Tibial nerve (tissue), 4 donors: Measurements from ENCODE around the gene ZC2HC1C.

ENCODE experiments used
- EP300 ChIP-seq, 2 donors: sonication (generic); formaldehyde crosslinking; IDR thresholded peaks; one replicate each; pipeline ENCODE4 v1.6.1; 2017; ENCODE audit warnings: antibody characterized with exemption in 2 of 2, mild to moderate bottlenecking in 1 of 2
- TF ChIP-seq, protein P1 (sequence below), 5 experiments: fragments of 200-600 bp in 3 of 5; fragments of 450-650 bp in 2 of 5; sonication (generic) in 3 of 5; IDR thresholded peaks; one replicate each; pipeline ENCODE4 v1.5.1; 2016 to 2019; ENCODE audit warnings: antibody characterized with exemption in 5 of 5, mild to moderate bottlenecking in 3 of 5, moderate library complexity in 2 of 5

DNA sequence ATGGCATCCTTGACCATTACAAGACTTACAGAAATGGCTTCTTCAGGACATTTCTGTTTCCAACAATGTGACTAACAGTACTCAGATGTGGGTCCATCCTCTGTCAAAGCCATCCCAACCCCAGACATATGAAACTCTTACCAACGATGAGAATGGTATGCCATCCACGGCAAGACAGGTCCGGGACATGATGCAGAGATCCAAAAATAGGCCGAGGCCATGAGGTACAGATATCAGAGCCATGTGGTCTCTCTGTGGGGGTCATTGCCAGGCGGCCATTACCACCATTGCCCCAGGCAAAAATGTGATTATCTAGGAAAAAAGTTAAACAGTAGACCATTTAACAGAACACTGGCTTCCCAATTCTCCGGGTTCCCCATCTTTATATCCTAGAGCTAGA, 27.5 kb downstream of the ZC2HC1C start:
- TF ChIP-seq, protein P1, sequence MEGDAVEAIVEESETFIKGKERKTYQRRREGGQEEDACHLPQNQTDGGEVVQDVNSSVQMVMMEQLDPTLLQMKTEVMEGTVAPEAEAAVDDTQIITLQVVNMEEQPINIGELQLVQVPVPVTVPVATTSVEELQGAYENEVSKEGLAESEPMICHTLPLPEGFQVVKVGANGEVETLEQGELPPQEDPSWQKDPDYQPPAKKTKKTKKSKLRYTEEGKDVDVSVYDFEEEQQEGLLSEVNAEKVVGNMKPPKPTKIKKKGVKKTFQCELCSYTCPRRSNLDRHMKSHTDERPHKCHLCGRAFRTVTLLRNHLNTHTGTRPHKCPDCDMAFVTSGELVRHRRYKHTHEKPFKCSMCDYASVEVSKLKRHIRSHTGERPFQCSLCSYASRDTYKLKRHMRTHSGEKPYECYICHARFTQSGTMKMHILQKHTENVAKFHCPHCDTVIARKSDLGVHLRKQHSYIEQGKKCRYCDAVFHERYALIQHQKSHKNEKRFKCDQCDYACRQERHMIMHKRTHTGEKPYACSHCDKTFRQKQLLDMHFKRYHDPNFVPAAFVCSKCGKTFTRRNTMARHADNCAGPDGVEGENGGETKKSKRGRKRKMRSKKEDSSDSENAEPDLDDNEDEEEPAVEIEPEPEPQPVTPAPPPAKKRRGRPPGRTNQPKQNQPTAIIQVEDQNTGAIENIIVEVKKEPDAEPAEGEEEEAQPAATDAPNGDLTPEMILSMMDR (IDR thresholded peaks at IDR 0.05), result no peak
- no peak for TF ChIP-seq EP300 (IDR thresholded peaks at IDR 0.05)
